Measurements from ENCODE around the gene DPYSL3.

DPYSL3 gene

DNA sequence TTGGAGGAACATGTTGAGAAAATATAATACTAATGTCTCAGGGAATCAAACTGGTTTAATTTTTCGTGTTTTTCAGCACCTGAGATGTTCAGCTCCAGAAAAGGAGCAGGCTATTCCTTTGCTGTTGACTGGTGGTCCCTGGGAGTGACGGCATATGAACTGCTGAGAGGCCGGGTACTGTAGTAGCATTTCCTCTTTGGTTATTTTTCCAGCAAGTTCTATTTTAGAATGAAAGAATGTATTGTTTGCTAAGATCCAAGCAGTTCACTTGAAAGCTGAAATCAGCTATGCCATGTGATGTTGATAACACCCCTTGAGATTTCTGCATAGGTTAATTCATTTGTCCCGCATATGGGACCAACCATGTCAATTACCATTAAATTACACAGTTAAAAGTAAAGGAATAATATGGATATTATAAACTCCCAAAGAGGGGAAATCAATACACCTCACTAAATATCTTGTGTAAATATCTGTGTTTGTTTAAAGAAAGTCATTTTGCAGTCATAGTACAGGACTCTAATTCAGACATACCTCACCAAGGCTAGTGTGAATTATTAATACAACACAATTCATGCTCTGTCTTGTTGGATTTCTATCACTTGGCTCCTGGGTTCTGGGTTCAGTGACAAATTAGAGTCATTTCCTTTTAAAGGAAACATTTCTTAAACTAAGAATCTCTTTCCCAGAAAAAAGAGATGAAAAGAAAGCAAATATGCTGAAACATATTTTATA lies 148.3 kb downstream of the DPYSL3 start:
- no peak for DNase-seq

DNA sequence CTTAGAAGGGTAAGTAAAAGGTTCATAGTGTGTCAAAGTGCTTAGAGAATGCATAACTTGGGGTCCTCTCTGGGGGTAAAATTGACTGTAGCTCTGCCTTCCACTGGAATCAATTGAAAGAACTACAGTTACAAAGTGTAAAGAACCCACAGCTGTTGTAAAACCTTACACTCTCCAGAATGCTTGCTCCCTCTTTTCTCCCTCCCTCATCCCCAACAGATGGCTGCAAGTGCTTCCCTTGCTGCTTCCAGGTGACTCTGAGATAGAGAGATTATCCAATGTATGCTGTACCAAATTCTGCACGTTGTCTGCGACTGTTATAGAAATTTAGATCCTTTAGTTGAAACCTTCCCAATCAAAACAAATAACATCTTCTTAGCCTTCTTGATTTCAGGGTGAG lies 149.1 kb downstream of the DPYSL3 start:
- DNase-seq = peak; percentile 69

DNA sequence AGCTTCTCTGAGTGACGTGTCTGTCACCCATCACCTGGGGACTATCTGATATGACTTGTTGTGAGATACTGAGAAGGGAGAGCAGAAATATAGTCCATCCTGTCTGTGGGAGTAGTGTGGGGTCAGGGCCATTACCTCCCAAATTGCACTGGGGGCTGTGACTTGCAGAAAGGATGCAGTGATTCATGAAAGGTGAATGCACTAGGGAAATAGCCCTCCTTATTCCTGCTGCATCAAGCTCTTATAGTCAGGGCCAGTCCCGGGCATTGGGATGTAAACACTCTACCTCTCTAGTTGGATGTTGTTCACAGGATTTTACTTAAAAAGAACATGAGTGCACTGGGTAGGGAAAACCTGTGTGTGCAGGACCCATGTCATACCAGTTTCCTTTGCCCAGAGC lies 150.3 kb downstream of the DPYSL3 start:
- DNase-seq = no peak

DNA sequence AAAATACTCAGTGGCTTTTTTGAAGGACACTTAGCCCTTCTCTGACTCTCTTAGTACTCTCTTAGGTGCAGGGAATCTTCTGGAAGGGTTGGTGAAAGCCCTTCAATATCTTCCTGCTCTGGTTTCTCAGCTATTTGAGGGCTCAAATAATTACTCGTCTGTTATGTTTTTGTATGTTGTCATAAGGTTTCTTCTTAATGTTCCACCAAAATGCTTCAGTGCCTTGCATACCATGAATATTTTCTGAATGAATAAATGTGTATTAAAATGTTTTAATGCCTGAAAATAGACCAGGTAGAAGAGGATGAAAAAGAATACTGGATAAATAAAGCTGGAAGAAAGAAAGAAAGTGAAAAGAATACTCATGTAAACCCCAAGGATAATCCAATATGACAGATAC lies 150.8 kb downstream of the DPYSL3 start:
- DNase-seq = no peak

DNA sequence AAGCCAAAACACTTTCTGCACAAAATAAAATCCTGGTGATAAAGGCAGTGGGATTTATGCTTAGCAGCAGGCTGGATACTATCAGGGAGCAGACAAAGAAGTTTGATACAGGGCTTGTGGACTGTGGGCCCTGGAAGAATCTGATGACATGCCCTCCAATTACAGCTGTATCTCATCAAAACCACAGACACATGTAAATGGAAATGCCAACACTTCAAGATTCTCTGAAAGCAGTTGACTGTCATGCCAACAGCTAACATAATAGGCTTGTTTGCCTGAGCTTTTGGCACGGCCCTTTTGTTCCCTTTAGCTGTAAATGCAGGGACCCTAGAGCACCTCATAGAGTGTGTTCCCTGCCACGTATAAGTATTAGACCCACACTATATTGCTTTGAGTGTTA lies 160.6 kb downstream of the DPYSL3 start:
- no peak for DNase-seq

DNA sequence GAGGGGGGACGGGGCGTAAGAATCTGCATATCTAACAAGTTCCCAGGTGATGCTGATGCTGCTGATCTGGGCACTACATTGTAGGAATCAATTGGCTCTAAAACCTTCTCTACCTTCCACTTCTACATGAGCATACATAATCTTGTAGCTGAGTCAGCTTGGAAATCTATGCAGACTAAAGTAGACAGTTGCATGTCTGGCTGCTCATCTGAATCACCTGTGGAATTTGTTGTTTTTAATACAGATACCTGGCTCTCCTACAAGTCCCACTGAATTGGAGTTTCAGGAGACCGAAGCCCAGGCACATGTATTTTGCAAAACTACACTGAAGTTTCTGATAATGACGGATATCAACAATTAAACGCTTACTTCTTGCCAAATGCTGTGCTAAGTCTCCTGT lies 161.4 kb downstream of the DPYSL3 start:
- no peak for DNase-seq

DNA sequence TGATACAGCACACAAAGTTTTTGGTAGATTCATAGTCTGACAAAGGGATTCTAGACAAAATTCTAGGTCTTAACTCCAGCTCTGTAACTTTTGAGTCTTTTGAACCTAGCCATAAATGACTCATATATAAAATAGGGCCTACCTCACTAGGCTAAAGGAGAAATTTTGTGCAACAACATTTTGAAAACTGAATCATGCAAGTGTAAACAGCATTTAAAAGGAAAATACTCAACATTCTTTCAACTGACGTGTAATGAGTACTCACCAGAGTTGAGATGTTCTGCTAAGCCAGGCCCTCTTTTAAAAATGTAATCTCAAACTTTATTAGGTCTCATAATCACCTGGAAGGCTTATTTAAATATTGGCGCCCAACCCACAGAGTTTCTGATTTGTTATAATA lies 161.8 kb downstream of the DPYSL3 start:
- DNase-seq = no peak

DNA sequence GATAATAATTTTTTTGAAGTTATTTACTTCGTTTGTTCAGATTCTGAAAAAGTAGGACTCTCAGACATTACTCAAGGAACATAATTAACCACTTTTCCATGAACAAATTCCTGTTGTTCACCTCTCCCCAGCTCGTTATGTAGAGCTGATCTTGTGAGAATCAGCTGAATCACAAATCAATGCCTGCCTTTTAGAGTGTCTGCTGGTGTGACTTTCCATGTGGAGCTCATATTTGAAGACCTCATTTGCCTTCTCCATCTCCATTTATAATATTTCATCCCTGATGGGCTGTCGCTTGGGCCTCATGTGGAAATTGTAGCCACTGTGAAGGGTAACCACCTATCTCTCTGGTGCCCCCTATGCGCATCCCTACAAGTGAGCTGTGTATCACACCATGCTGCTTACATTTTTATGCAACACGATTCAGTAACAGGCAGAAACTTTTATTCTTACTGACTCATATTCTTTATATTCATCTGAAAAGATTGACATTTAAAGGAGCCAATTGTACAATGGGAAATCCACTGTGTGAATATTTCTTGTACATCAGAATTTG lies 163.8 kb downstream of the DPYSL3 start:
- DNase-seq = no peak

DNA sequence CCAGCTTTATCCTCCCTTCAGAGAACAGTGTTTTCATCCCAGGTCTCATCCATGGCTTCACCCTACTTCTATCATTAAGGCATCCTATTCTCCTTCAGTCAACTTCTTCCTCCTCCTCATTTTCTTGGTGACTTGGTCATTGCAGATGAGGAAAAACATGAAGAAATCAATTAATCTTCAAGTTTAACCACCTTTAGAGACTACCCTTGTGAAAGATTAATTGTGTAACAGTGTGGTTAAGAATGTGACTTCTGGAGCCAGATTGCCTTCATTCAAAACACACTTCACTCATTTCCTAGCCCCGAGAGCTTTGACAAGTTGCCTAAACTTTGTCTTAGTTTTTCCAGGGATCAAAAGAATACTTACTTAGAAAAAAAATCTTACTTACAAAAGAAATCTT lies 165.0 kb downstream of the DPYSL3 start:
- no peak for DNase-seq

DNA sequence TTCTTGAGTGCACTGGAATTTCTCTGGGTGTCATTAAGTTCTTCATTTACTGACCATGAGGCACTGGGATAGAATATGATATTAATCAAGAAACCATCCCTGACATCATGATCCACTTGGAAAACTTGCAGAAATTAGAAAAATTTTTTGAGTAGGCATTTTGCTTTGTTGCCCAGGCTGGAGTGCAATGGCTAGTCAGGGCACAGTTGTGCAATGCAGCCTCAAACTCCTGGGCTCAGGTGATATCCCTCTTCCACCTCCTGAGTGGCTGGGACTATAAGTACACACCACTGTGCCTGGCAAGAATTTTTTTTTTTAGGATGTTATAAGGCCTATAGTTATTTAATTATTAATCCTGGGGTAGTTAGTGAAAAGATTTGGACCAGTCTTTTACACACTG lies 168.5 kb downstream of the DPYSL3 start:
- DNase-seq = no peak

DNA sequence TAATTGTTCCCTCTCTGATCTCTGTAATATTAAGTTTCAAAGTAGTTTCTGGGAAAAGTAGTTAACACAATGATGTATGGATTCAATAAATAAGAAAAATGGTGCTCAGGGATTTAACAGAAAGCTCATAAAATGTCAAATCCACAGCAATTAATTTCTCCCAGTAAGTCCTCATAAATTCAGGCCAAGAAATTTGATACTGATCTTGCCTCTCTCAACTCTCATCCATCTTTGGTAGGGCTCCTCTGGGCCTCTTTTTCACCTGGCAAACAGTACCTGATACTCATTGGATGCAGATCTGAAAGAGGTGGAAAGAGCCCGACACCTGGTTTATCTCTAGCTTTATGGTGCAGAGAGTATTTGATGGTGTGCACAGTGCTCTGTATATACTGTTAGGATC lies 168.9 kb downstream of the DPYSL3 start:
- DNase-seq = no peak
